Kidney (tissue), 14 donors: ENCODE data around the gene DAB1. TPM values are rescaled to one million over a fixed set of nuclear protein-coding genes. Genes with fewer than 3 reads are reported as not detected.

ENCODE experiments used
- DNase-seq, 5 donors: peaks; one replicate each; pipeline ENCODE4 v3.0.0-alpha.2; 2013 to 2020
- FAIRE-seq: peaks from 2 replicates; lab custom pipeline; 2012; peaks lifted over from hg19 to GRCh38; lab: Jason Lieb, UNC
- H3K27ac ChIP-seq, 2 donors: one replicate each; pipeline ENCODE4 v1.7.0; 2013; ENCODE audit warnings: low read depth in 2 of 2, low read length in 2 of 2, inconsistent platforms in 1 of 2
- H3K27me3 ChIP-seq: one replicate; pipeline ENCODE4 v1.7.1; 2013; ENCODE audit warnings: low read length, inconsistent platforms; ENCODE audit not compliant: control insufficient read depth, insufficient read depth
- H3K36me3 ChIP-seq, 3 donors: one replicate each; pipeline versions ENCODE4 v1.7.0 to v1.7.1; 2013; ENCODE audit warnings: low read length in 3 of 3, control low read depth in 1 of 3, inconsistent platforms in 1 of 3; ENCODE audit not compliant: insufficient read depth in 3 of 3, control insufficient read depth in 2 of 3
- H3K4me1 ChIP-seq, 3 donors: one replicate each; pipeline versions ENCODE4 v1.7.0 to v1.7.1; 2013; ENCODE audit warnings: low read length in 3 of 3, inconsistent platforms in 1 of 3, low read depth in 1 of 3; ENCODE audit not compliant: control insufficient read depth in 2 of 3, insufficient read depth in 2 of 3
- H3K4me3 ChIP-seq, 3 donors: one replicate each; pipeline versions ENCODE4 v1.7.0 to v1.8.1; 2013; ENCODE audit warnings: low read length in 3 of 3, control low read depth in 1 of 3, inconsistent platforms in 1 of 3
- H3K9ac ChIP-seq, 3 donors: one replicate each; pipeline versions ENCODE4 v1.7.0 to v1.7.1; 2013; ENCODE audit warnings: low read length in 3 of 3, control low read depth in 1 of 3, inconsistent platforms in 1 of 3
- H3K9me3 ChIP-seq, 3 donors: one replicate each; pipeline versions ENCODE4 v1.7.0 to v1.7.1; 2013; ENCODE audit warnings: low read length in 3 of 3, control low read depth in 1 of 3, inconsistent platforms in 1 of 3; ENCODE audit not compliant: control insufficient read depth in 2 of 3, insufficient read depth in 1 of 3
- CTCF ChIP-seq: IDR thresholded peaks from 3 replicates; pipeline ENCODE4 v1.5.1; 2012; ENCODE audit warnings: mild to moderate bottlenecking, moderate library complexity, borderline replicate concordance; ENCODE audit not compliant: insufficient read depth; ENCODE audit errors: extremely low read depth
- intact Hi-C: fragments of 100-400 bp; cut with DNase I; formaldehyde crosslinking; loops from one replicate; pipeline ENCODE4 v1.11.1; 2022
- polyA plus RNA-seq: library from polyadenylated mRNA; stranded (reverse); fragments of 350-450 nt; fragmentation: Illumina TruSeq; extraction: RNeasy Lipid Tissue Mini Kit (QIAGEN cat#74804); gene quantifications from one replicate; pipeline ENCODE4 v1.2.3, GENCODE V29; 2014; ENCODE audit warnings: low read depth, low replicate concordance; ENCODE audit not compliant: insufficient read depth
- total RNA-seq: library from RNA; stranded (reverse); fragmentation: NEBNext Ultra II Directional; extraction: Animal tissue kit (Norgen Biotek cat#: 25700); gene quantifications from one replicate; pipeline ENCODE4 v1.2.1, GENCODE V29; 2021
- donor health status: control.
- donor health status: control.
- donor health status: control.
- donor health status: control.
- donor health status: control.
- donor health status: DM: yes; HTN: yes; CAD: no.
- donor health status: Normal renal cell carcinoma (clear cell type).

The DAB1 gene
- total and polyA plus RNA-seq, 2 donors from 2014 or later = 2.3 TPM; not detected in 1

GRCh38 chr1:57235730-57236510 lies 187.9 kb downstream of the DAB1 start:
- Histone ChIP-seq H3K4me1 (no peaks in the 10 kb centered on the region), H3K9ac (no peak overlapping the region), H3K9me3 (no peaks in the 10 kb centered on the region), H3K27ac (no peak overlapping the region), H3K36me3 (no peaks in the 10 kb centered on the region), H3K27me3 (no peaks in the 10 kb centered on the region), H3K4me3 (no peak overlapping the region)
- FAIRE-seq = no peak
- no peak for TF ChIP-seq CTCF
- intact Hi-C loops = no loop called here
- peak in 1 of 5 donors; percentile 1 for DNase-seq

GRCh38 chr1:57234459-57234858 lies 189.4 kb downstream of the DAB1 start:
- H3K4me3 ChIP-seq = no peak overlapping the region
- H3K9ac ChIP-seq = no peak overlapping the region
- DNase-seq (no peak), FAIRE-seq (no peak)
- no peaks in the 10 kb centered on the region for H3K9me3 ChIP-seq
- no peak for TF ChIP-seq CTCF
- no peaks in the 10 kb centered on the region for H3K27me3 ChIP-seq
- no peaks in the 10 kb centered on the region for H3K4me1 ChIP-seq
- H3K36me3 ChIP-seq = no peaks in the 10 kb centered on the region
- intact Hi-C loops = no loop called here
- no peak overlapping the region for H3K27ac ChIP-seq

- Histone ChIP-seq H3K27ac (no peak overlapping the region), H3K27me3 (no peaks in the 10 kb centered on the region), H3K4me1 (no peaks in the 10 kb centered on the region), H3K9ac (no peak overlapping the region), H3K36me3 (no peaks in the 10 kb centered on the region), H3K4me3 (no peak overlapping the region), H3K9me3 (no peaks in the 10 kb centered on the region)
- TF ChIP-seq CTCF = no peak
- intact Hi-C loops = no loop called here
- FAIRE-seq (no peak), DNase-seq (no peak)
Observed at GRCh38 chr1:57232500-57232899, 191.4 kb downstream of the DAB1 start.
